K562 (cell line): ENCODE data around the gene EME2. TPM values are rescaled to one million over a fixed set of nuclear protein-coding genes. Genes with fewer than 3 reads are reported as not detected.

Source experiments
- CCNT2 ChIP-seq: IDR thresholded peaks from 2 replicates; pipeline ENCODE4 v1.6.1; 2011; ENCODE audit warnings: borderline replicate concordance, low read depth, mild to moderate bottlenecking, moderate library complexity, mixed read lengths, low read length; ENCODE audit not compliant: insufficient read length; ENCODE audit errors: extremely low read depth
- DPF2 ChIP-seq: fragments of 450-650 bp; IDR thresholded peaks from 2 replicates; pipeline ENCODE4 v1.6.1; 2016
- FOXM1 ChIP-seq, 2 experiments: fragments of 450-650 bp in 1 of 2; sonication (generic) in 1 of 2; formaldehyde crosslinking in 1 of 2; IDR thresholded peaks; 2 replicates each; pipeline versions ENCODE4 v1.6.1 to v1.9.0; 2017 to 2022; ENCODE audit warnings: low read depth in 2 of 2, mild to moderate bottlenecking in 2 of 2, missing genetic modification reagents in 1 of 2, moderate library complexity in 1 of 2
- FOXP1 ChIP-seq: sonication (generic); formaldehyde crosslinking; IDR thresholded peaks from 2 replicates; pipeline ENCODE4 v1.8.0; 2022; ENCODE audit warnings: mild to moderate bottlenecking, missing genetic modification reagents
- GTF2A2 ChIP-seq: IDR thresholded peaks from 2 replicates; pipeline ENCODE4 v1.6.1; 2016; ENCODE audit warnings: mild to moderate bottlenecking, missing genetic modification characterization, missing compliant biosample characterization
- HNRNPUL1 ChIP-seq: fragments of 200-400 bp; formaldehyde crosslinking; IDR thresholded peaks from 2 replicates; pipeline ENCODE4 v1.6.1; 2017; ENCODE audit warnings: low read length
- HSF4 ChIP-seq: fragments of 250-450 bp; sonication (Bioruptor Pico); IDR thresholded peaks from 2 replicates; pipeline ENCODE4 v2.1.2; 2022; ENCODE audit warnings: mild to moderate bottlenecking, moderate library complexity, borderline replicate concordance
- MAX ChIP-seq: sonication (generic); formaldehyde crosslinking; IDR thresholded peaks from 2 replicates; pipeline ENCODE4 v1.9.0; 2022; ENCODE audit warnings: mild to moderate bottlenecking, missing genetic modification reagents
- MTA3 ChIP-seq: fragments of 450-650 bp; formaldehyde crosslinking; IDR thresholded peaks from 2 replicates; pipeline ENCODE4 v1.6.1; 2017; ENCODE audit warnings: mild to moderate bottlenecking, borderline replicate concordance
- NR3C1 ChIP-seq: sonication (generic); formaldehyde crosslinking; IDR thresholded peaks from 2 replicates; pipeline ENCODE4 v1.8.1; 2022; ENCODE audit warnings: missing genetic modification reagents
- RBM15 ChIP-seq: fragments of 200-400 bp; formaldehyde crosslinking; IDR thresholded peaks from 2 replicates; pipeline ENCODE4 v1.6.1; 2018; ENCODE audit warnings: mild to moderate bottlenecking, low read length, moderate library complexity; ENCODE audit not compliant: insufficient read depth
- TARDBP ChIP-seq: fragments of 450-650 bp; IDR thresholded peaks from 2 replicates; pipeline ENCODE4 v1.6.1; 2016
- TBP ChIP-seq: optimal IDR thresholded peaks from 2 replicates; pipeline ENCODE3; 2011; ENCODE audit warnings: low read depth, low read length, improper control_type of control experiment
- YY1 ChIP-seq, 3 experiments: IDR thresholded peaks; 2 replicates each; pipeline ENCODE4 v1.6.1; 2011; ENCODE audit warnings: low read length in 2 of 3, mild to moderate bottlenecking in 2 of 3, moderate library complexity in 2 of 3, borderline replicate concordance in 1 of 3, control low read depth in 1 of 3, low read depth in 1 of 3; ENCODE audit not compliant: insufficient read depth in 3 of 3, insufficient replicate concordance in 2 of 3, control insufficient read depth in 1 of 3, insufficient read length in 1 of 3; ENCODE audit errors: extremely low read depth in 1 of 3
- ZBTB17 ChIP-seq: fragments of 450-650 bp; formaldehyde crosslinking; IDR thresholded peaks from 2 replicates; pipeline ENCODE4 v1.4.0; 2020; ENCODE audit warnings: mild to moderate bottlenecking
- ZNF764 ChIP-seq: fragments of 250-450 bp; sonication (Bioruptor Pico); IDR thresholded peaks from 2 replicates; pipeline ENCODE4 v1.4.0; 2020; ENCODE audit warnings: low read depth, mild to moderate bottlenecking, moderate library complexity
- polyA plus RNA-seq, 8 experiments: library from polyadenylated mRNA; depleted of rRNA in 4 of 8; stranded (reverse) in 5 of 8; unstranded in 3 of 8; fragments of >200 nt; fragmentation: Nextera tagmentation in 2 of 8; fragmentation: Illumina TruSeq in 1 of 8; extraction: Ambion mirVana in 2 of 8; extraction: Trizol in 1 of 8; gene quantifications; 2 replicates each; pipeline versions ENCODE4 v1.2.1 to v1.2.3, GENCODE V29; 2011 to 2014; ENCODE audit warnings: inconsistent platforms in 1 of 8, missing spikeins in 1 of 8
- total RNA-seq, 7 experiments: library from RNA; depleted of rRNA in 6 of 7; stranded (reverse); fragments of >200 nt in 6 of 7; fragmentation: Illumina TruSeq in 2 of 7; extraction: Trizol in 2 of 7; gene quantifications; 2 replicates each; pipeline versions ENCODE4 v1.2.1 to v1.2.3, GENCODE V29; 2011 to 2021; ENCODE audit warnings: low replicate concordance in 1 of 7
- TF ChIP-seq, protein P1 (sequence below), 2 experiments: fragments of 450-650 bp in 1 of 2; sonication (generic) in 1 of 2; formaldehyde crosslinking in 1 of 2; IDR thresholded peaks; 2 replicates each; pipeline versions ENCODE4 v1.7.1 to v1.9.0; 2016 to 2022; ENCODE audit warnings: inconsistent platforms in 1 of 2, mild to moderate bottlenecking in 1 of 2, missing genetic modification reagents in 1 of 2

Gene EME2
- total and polyA plus RNA-seq, 9 of the 15 experiments (the other 6 are each of a cell fraction or from before 2014, with no cell fraction given): 0.35 to 19.9 (median 3.5) TPM

DNA sequence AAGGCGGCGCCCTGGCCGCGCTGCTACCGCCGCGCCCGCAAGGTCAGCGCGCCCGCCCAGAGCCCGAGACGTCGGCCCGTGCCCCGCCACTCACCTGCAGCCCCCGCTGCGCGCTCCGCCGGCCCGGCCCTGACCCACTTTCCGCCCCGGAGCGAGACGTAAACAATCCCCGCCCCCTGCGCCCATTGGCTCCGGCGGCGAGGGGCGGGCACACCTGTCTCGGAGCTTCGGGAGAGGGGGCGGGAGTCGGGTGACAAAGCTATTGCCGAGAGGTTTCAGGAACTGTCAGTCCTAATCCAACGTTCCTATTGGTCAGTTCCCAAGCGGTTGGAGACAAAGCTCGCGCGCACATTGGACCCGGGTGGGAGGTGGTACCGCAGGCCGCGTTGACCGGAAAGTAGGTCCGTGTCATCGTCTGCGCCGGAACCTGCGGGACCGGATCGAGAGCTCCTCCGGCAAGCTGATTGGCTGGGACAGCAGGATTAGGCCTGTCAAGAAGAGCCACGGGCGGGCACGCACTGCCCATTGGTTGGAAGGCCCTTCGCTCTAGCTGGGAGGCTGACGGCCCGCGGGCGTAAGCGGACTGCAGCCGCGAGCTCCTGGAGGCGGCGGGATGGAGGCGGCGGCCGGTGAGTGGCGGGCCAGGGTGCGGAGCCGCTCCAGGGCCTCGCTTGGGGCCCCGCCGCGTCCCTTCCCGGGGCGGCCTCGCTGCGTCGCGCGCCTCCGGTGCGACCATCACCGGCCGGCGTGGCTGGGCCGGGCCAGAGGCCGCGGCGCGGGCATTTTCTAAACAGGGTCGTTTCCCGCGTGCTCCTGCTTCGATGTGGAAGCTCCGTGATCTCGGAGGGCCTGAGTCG, 10.0 kb downstream of the EME2 start, which contains the start of the genes NUBP2 and SPSB3 (continued):
- TF ChIP-seq ZBTB17 (no peak), HSF4 (CRISPR knock-in tag) (no peak), TARDBP (0 out of 2 replicates have a peak, but pooled peaks have one; percentile 19), CCNT2 (no peak), ZNF764 (no peak), HNRNPUL1 (no peak), TBP (peak; percentile 53), DPF2 (no peak), FOXM1 (IDR thresholded peaks at IDR 0.05; ENCODE audit: low read depth) (peak; percentile 36; the same call in 1 of the 2 replicates), FOXM1 (CRISPR knock-in tag; IDR thresholded peaks at IDR 0.05; ENCODE audit: low read depth) (no peak), MTA3 (peak; percentile 77; the same call in 1 of the 2 replicates), RBM15 (no peak), YY1 (IDR thresholded peaks at IDR 0.05; ENCODE audit: borderline replicate concordance in 1 of 3, control insufficient read depth in 1 of 3, extremely low read depth in 1 of 3, insufficient read depth in 3 of 3, insufficient read length in 1 of 3, insufficient replicate concordance in 2 of 3, low read depth in 1 of 3, low read length in 2 of 3) (peak in 2 of 3 experiments; percentile 6 to 80), NR3C1 (CRISPR knock-in tag) (no peak), GTF2A2 (tag) (no peak), FOXP1 (CRISPR knock-in tag) (peak; percentile 44; the same call in 1 of the 2 replicates), MAX (CRISPR knock-in tag) (peak; percentile 40; the same call in 1 of the 2 replicates)
- TF ChIP-seq, protein P1, sequence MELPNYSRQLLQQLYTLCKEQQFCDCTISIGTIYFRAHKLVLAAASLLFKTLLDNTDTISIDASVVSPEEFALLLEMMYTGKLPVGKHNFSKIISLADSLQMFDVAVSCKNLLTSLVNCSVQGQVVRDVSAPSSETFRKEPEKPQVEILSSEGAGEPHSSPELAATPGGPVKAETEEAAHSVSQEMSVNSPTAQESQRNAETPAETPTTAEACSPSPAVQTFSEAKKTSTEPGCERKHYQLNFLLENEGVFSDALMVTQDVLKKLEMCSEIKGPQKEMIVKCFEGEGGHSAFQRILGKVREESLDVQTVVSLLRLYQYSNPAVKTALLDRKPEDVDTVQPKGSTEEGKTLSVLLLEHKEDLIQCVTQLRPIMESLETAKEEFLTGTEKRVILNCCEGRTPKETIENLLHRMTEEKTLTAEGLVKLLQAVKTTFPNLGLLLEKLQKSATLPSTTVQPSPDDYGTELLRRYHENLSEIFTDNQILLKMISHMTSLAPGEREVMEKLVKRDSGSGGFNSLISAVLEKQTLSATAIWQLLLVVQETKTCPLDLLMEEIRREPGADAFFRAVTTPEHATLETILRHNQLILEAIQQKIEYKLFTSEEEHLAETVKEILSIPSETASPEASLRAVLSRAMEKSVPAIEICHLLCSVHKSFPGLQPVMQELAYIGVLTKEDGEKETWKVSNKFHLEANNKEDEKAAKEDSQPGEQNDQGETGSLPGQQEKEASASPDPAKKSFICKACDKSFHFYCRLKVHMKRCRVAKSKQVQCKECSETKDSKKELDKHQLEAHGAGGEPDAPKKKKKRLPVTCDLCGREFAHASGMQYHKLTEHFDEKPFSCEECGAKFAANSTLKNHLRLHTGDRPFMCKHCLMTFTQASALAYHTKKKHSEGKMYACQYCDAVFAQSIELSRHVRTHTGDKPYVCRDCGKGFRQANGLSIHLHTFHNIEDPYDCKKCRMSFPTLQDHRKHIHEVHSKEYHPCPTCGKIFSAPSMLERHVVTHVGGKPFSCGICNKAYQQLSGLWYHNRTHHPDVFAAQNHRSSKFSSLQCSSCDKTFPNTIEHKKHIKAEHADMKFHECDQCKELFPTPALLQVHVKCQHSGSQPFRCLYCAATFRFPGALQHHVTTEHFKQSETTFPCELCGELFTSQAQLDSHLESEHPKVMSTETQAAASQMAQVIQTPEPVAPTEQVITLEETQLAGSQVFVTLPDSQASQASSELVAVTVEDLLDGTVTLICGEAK (IDR thresholded peaks at IDR 0.05): peak; percentile 99
- TF ChIP-seq, protein P1 (CRISPR knock-in tag; IDR thresholded peaks at IDR 0.05): no peak
